ENCODE results near the gene ACKR2. TPM values are rescaled to one million over a fixed set of nuclear protein-coding genes. Genes with fewer than 3 reads are reported as not detected.

Gene ACKR2
- polyA plus RNA-seq, 3 donors: 2.4 to 4.3 (median 3.2) TPM

Other genes with a start within 250 kb of the ACKR2 start
- 10 to 100 TPM; 38.3 to 47.5 (median 44.7) TPM for gene SEC22C, start 227.5 kb upstream of the ACKR2 start, polyA plus RNA-seq (ENCODE audit: insufficient read length in 3 of 3)
- gene SS18L2, start 218.6 kb upstream of the ACKR2 start, polyA plus RNA-seq (ENCODE audit: insufficient read length in 3 of 3): 10 to 100 TPM; 22.6 to 25.8 (median 24.2) TPM
- 100 to 1,000 TPM in 2 of 3 donors, 10 to 100 TPM in 1; 71.6 to 188 (median 171) TPM for gene NKTR, start 208.8 kb upstream of the ACKR2 start, polyA plus RNA-seq (ENCODE audit: insufficient read length in 3 of 3)
- 10 to 100 TPM; 16.8 to 19.3 (median 17.2) TPM for gene ZBTB47, start 155.7 kb upstream of the ACKR2 start, polyA plus RNA-seq (ENCODE audit: insufficient read length in 3 of 3)
- gene KLHL40, start 123.9 kb upstream of the ACKR2 start, polyA plus RNA-seq (ENCODE audit: insufficient read length in 3 of 3): under 1 TPM in 1 of 3 donors, not detected in 2; 0.07 TPM
- gene HHATL, start 106.6 kb upstream of the ACKR2 start, polyA plus RNA-seq (ENCODE audit: insufficient read length in 3 of 3): 1 to 10 TPM in 1 of 3 donors, under 1 TPM in 2; 0.48 to 1.3 (median 0.54) TPM
- 1 to 10 TPM; 2.4 to 3.9 (median 3.6) TPM for gene CCDC13, start 36.2 kb upstream of the ACKR2 start, polyA plus RNA-seq (ENCODE audit: insufficient read length in 3 of 3)
- gene HIGD1A, start 5.0 kb upstream of the ACKR2 start, polyA plus RNA-seq (ENCODE audit: insufficient read length in 3 of 3): 100 to 1,000 TPM; 132 to 145 (median 136) TPM
- gene CYP8B1, start 66.4 kb downstream of the ACKR2 start, polyA plus RNA-seq (ENCODE audit: insufficient read length in 3 of 3): 1 to 10 TPM in 2 of 3 donors, under 1 TPM in 1; 0.84 to 1.5 (median 1.3) TPM
- 10 to 100 TPM; 21.0 to 43.6 (median 38.2) TPM for gene ZNF662, start 96.7 kb downstream of the ACKR2 start, polyA plus RNA-seq (ENCODE audit: insufficient read length in 3 of 3)
- 1 to 10 TPM; 4.5 to 5.4 (median 4.9) TPM for gene GASK1A, start 169.9 kb downstream of the ACKR2 start, polyA plus RNA-seq (ENCODE audit: insufficient read length in 3 of 3)